OCI-LY3 (cell line): ENCODE data around the gene MAPKAP1.

Experiments
- EZH2phosphoT487 ChIP-seq: fragments of 200-600 bp; shearing (Covaris generic); IDR thresholded peaks from 2 replicates; pipeline ENCODE4 v1.6.1; 2018; ENCODE audit warnings: antibody characterized with exemption, mixed run types, low read depth
- TF ChIP-seq, protein P1 (sequence below): fragments of 200-600, 300-600 bp; sonication (generic); IDR thresholded peaks from 2 replicates; pipeline ENCODE4 v1.5.1; 2014; ENCODE audit warnings: antibody characterized with exemption, low read length, low read depth

DNA sequence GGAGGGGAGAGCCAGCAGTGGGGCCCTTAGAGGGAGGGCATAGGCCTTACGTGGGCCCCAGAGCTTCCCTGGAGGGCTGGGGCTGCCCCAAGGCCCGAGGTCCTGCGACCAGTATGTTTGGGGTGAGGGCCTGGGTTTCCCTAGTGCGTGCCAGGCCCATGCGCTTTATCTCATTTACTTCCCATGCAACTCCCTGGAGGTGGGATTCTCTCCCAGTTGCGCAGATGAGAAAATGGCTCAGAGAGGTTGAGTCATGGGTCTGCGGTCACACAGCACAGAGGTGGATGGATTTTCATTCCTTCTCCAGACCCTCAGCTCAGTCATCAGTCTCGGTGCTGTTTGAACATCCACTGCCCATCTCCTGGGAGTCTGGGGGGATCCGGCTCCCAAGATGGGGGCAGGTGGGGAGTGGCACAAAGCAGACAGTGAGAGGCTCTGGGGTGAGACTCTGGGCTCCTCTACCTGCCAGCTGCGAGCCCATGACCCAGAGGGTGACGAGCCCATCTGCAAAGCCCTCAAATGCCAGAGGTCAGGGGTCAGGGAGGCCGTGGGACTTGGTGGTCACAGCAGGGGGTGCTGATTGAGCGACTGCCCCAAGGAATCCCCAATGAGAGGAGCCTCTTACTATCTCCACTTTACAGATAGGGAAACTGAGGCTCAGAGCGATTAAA lies 274.2 kb downstream of the MAPKAP1 start:
- TF ChIP-seq, protein P1, sequence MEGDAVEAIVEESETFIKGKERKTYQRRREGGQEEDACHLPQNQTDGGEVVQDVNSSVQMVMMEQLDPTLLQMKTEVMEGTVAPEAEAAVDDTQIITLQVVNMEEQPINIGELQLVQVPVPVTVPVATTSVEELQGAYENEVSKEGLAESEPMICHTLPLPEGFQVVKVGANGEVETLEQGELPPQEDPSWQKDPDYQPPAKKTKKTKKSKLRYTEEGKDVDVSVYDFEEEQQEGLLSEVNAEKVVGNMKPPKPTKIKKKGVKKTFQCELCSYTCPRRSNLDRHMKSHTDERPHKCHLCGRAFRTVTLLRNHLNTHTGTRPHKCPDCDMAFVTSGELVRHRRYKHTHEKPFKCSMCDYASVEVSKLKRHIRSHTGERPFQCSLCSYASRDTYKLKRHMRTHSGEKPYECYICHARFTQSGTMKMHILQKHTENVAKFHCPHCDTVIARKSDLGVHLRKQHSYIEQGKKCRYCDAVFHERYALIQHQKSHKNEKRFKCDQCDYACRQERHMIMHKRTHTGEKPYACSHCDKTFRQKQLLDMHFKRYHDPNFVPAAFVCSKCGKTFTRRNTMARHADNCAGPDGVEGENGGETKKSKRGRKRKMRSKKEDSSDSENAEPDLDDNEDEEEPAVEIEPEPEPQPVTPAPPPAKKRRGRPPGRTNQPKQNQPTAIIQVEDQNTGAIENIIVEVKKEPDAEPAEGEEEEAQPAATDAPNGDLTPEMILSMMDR, result no peak
- TF ChIP-seq EZH2phosphoT487, result no peak
